Right lobe of liver (tissue), 6 donors: Measurements from ENCODE around the gene TADA2B. TPM values are rescaled to one million over a fixed set of nuclear protein-coding genes. Genes with fewer than 3 reads are reported as not detected.

Experiments used
- ATAC-seq, 4 donors: fragments of 200-7000 bp; cut with Tn5 transposase; one replicate each; pipeline ENCODE4 v1.9.1; 2020; ENCODE audit warnings: mild to moderate bottlenecking in 4 of 4, moderate library complexity in 4 of 4
- DNase-seq, 3 donors: peaks; one replicate each; pipeline ENCODE4 v3.0.0-alpha.2; 2020
- H3K27ac ChIP-seq, 3 donors: fragments of 200-600 bp; one replicate each; pipeline ENCODE4 v1.8.0; 2022
- H3K27me3 ChIP-seq, 2 donors: fragments of 200-600 bp; one replicate each; pipeline ENCODE4 v1.8.0; 2022
- H3K36me3 ChIP-seq, 4 donors: fragments of 200-600 bp; sonication (generic) in 1 of 4; one replicate each; pipeline versions ENCODE4 v1.5.1 to v1.8.0; 2017 to 2022; ENCODE audit warnings: control low read depth in 1 of 4
- H3K4me1 ChIP-seq, 4 donors: fragments of 200-600 bp; sonication (generic) in 1 of 4; one replicate each; pipeline versions ENCODE4 v1.5.1 to v1.8.0; 2017 to 2022; ENCODE audit warnings: control low read depth in 1 of 4
- H3K4me3 ChIP-seq, 3 donors: fragments of 200-600 bp; one replicate each; pipeline ENCODE4 v1.8.0; 2022
- H3K9me3 ChIP-seq, 4 donors: fragments of 200-600 bp; sonication (generic) in 1 of 4; one replicate each; pipeline versions ENCODE4 v1.5.1 to v1.8.0; 2017 to 2022; ENCODE audit warnings: control low read depth in 1 of 4
- CTCF ChIP-seq, 4 donors: fragments of 200-600 bp in 3 of 4; fragments of 450-650 bp in 1 of 4; IDR thresholded peaks; one replicate each; pipeline versions ENCODE4 v1.5.1 to v1.8.0; 2016 to 2022; ENCODE audit warnings: antibody characterized with exemption in 4 of 4, mild to moderate bottlenecking in 2 of 4
- POLR2A ChIP-seq: fragments of 450-650 bp; IDR thresholded peaks from one replicate; pipeline ENCODE4 v1.6.1; 2017; ENCODE audit warnings: antibody characterized with exemption, mild to moderate bottlenecking
- WGBS: methylation state at CpG from one replicate; pipeline ENCODE4 v1.1.6; 2018; ENCODE audit warnings: low coverage, low lambda C conversion rate; ENCODE audit not compliant: insufficient coverage; ENCODE audit errors: missing lambda C conversion rate; 5-methylcytosine and 5-hydroxymethylcytosine counted together
- intact Hi-C, 2 donors: fragments of 100-400 bp; cut with DNase I; formaldehyde crosslinking; loops; one replicate each; pipeline versions ENCODE4 v1.11.2 to v1.14.1; 2022
- total RNA-seq, 6 experiments: library from RNA; depleted of rRNA in 2 of 6; stranded (reverse); fragments of >200 nt in 2 of 6; fragmentation: NEBNext Ultra II Directional in 3 of 6; extraction: Animal tissue kit (Norgen Biotek cat#: 25700) in 3 of 6; gene quantifications; one replicate each; pipeline versions ENCODE4 v1.1.0 to v1.2.4, GENCODE V29; 2016 to 2023
- donor health status: DM: no; HTN: yes; CAD: no.
- donor health status: DM: no; HTN: no; CAD: no.
- donor health status: DM: no; HTN: no; CAD: no.
- donor health status: DM: no; HTN: yes; CAD: no.
- donor health status: DM: no; HTN: yes; CAD: no.

TADA2B gene
- total RNA-seq, 6 experiments from 2014 or later = 12.1 to 16.3 (median 14.0) TPM

GRCh38 chr4:7055111-7055989 is 12.2 kb downstream of the TADA2B start:
- Histone ChIP-seq H3K4me3 (no peak overlapping the region), H3K9me3 (no peaks in the 10 kb centered on the region), H3K36me3 (peaks cover 3 to 39% (median 19%) of the 10 kb centered on the region in 4 donors), H3K4me1 (peaks cover 0 to 11% (median 2%) of the 10 kb centered on the region in 4 donors), H3K27ac (no peak overlapping the region), H3K27me3 (no peaks in the 10 kb centered on the region)
- WGBS = 86% methylated on average over 21 of the region's 31 CpGs
- DNase-seq = no peak
- no peak for ATAC-seq
- intact Hi-C loops = no loop called here
- no peak for TF ChIP-seq POLR2A
- TF ChIP-seq CTCF (IDR thresholded peaks at IDR 0.05) = no peak

- Histone ChIP-seq H3K36me3 (peaks cover 3 to 45% (median 24%) of the 10 kb centered on the region in 4 donors), H3K27ac (no peak overlapping the region), H3K4me3 (no peak overlapping the region), H3K9me3 (no peaks in the 10 kb centered on the region), H3K27me3 (no peaks in the 10 kb centered on the region), H3K4me1 (peaks cover 0 to 5% (median 0%) of the 10 kb centered on the region in 4 donors)
- 100% methylated on average over 2 of the region's 10 CpGs for WGBS
- ATAC-seq (no peak), DNase-seq (no peak)
- no peak for TF ChIP-seq CTCF (IDR thresholded peaks at IDR 0.05)
- no peak for TF ChIP-seq POLR2A
- intact Hi-C loops = no loop called here
These were observed 12.8 kb downstream of the TADA2B start for GRCh38 chr4:7055990-7056325.

- intact Hi-C loops = no loop called here
- Histone ChIP-seq H3K27me3 (no peaks in the 10 kb centered on the region), H3K4me3 (no peak overlapping the region), H3K36me3 (peaks cover 3 to 71% (median 44%) of the 10 kb centered on the region in 4 donors), H3K27ac (no peak overlapping the region), H3K4me1 (no peaks in the 10 kb centered on the region), H3K9me3 (no peaks in the 10 kb centered on the region)
- DNase-seq (no peak), ATAC-seq (no peak)
- TF ChIP-seq CTCF (IDR thresholded peaks at IDR 0.05) (no peak), POLR2A (no peak)
- 86% methylated on average over 2 of the region's 3 CpGs for whole genome bisulfite sequencing
These were observed 15.6 kb downstream of the TADA2B start for GRCh38 chr4:7058792-7059191.

GRCh38 chr4:7059662-7060061 is 16.5 kb downstream of the TADA2B start:
- no peaks in the 10 kb centered on the region for H3K4me1 ChIP-seq
- DNase-seq = peak in 1 of 3 donors; percentile 28
- H3K27me3 ChIP-seq = no peaks in the 10 kb centered on the region
- intact Hi-C loops = no loop called here
- ATAC-seq = peak in 3 of 4 donors; percentile 16 to 30 (median 16)
- no peak overlapping the region for H3K4me3 ChIP-seq
- H3K36me3 ChIP-seq = peaks cover under 1 to 76% (median 44%) of the 10 kb centered on the region in 4 donors
- WGBS = 82% methylated on average over 3 of the region's 11 CpGs
- no peak overlapping the region for H3K27ac ChIP-seq
- TF ChIP-seq POLR2A = no peak
- no peak for TF ChIP-seq CTCF (IDR thresholded peaks at IDR 0.05)
- H3K9me3 ChIP-seq = no peaks in the 10 kb centered on the region
